LNCaP clone FGC (cell line): ENCODE data around the gene HOXD11.

ENCODE experiments used
- DNase-seq: peaks from one replicate; pipeline ENCODE4 v3.0.0-alpha.2; 2011; ENCODE audit warnings: low read depth
- H3K4me3 ChIP-seq: 2 replicates; pipeline ENCODE4 v1.5.1; 2011; ENCODE audit warnings: mild to moderate bottlenecking, low read depth, low read length, control low read depth
- CTCF ChIP-seq: IDR thresholded peaks from 2 replicates; pipeline ENCODE4 v1.5.1; 2012; ENCODE audit warnings: mild to moderate bottlenecking; ENCODE audit not compliant: control insufficient read depth, insufficient read depth; ENCODE audit errors: extremely low read depth

The HOXD11 gene

GRCh38 chr2:176114930-176115625 is 8.0 kb downstream of the HOXD11 start:
- H3K4me3 ChIP-seq, result no peak overlapping the region
- no peak for DNase-seq
- no peak for TF ChIP-seq CTCF

GRCh38 chr2:176115883-176116813 is 9.1 kb downstream of the HOXD11 start, which contains the start of gene HOXD10:
HOXD10 (plus strand) TSS chr2:176116778; CDS start chr2:176116834, 56 bp downstream.
- TF ChIP-seq CTCF, result no peak
- DNase-seq, result no peak
- H3K4me3 ChIP-seq, result no peak within 1 kb of the TSS

GRCh38 chr2:176117162-176117822 is 10.2 kb downstream of the HOXD11 start:
- no peak for DNase-seq
- no peak for TF ChIP-seq CTCF
- no peak overlapping the region for H3K4me3 ChIP-seq

- DNase-seq, result no peak
- TF ChIP-seq CTCF, result no peak
- H3K4me3 ChIP-seq, result no peak overlapping the region
These were observed 10.8 kb downstream of the HOXD11 start for GRCh38 chr2:176117823-176118371.

GRCh38 chr2:176118601-176119339 is 11.7 kb downstream of the HOXD11 start:
- TF ChIP-seq CTCF, result peak; percentile 60
- DNase-seq, result no peak
- H3K4me3 ChIP-seq, result no peak overlapping the region

- DNase-seq, result no peak
- TF ChIP-seq CTCF, result no peak
- no peak overlapping the region for H3K4me3 ChIP-seq
These were observed 13.5 kb downstream of the HOXD11 start for GRCh38 chr2:176120364-176121189.
